Spleen (tissue), 7 donors: ENCODE results near the gene EPS8.

ENCODE experiments used
- POLR2A ChIP-seq, 3 donors: fragments of 450-650 bp; IDR thresholded peaks; one replicate each; pipeline ENCODE4 v1.5.1; 2017; ENCODE audit warnings: antibody characterized with exemption in 3 of 3, mild to moderate bottlenecking in 1 of 3
- POLR2AphosphoS5 ChIP-seq, 3 donors: sonication (generic); formaldehyde crosslinking; IDR thresholded peaks; one replicate each; pipeline ENCODE4 v1.5.1; 2017; ENCODE audit warnings: antibody characterized with exemption in 3 of 3
- TF ChIP-seq, protein P1 (sequence below), 11 experiments: fragments of 200-600 bp in 7 of 11; fragments of 450-650 bp in 4 of 11; sonication (generic) in 4 of 11; IDR thresholded peaks in 8 of 11; conservative IDR thresholded peaks in 3 of 11; 1 replicate in 7 of 11; 2 replicates in 4 of 11; pipeline versions ENCODE4 v1.4.0 to v1.8.0; 2016 to 2021; ENCODE audit warnings: antibody characterized with exemption in 11 of 11, inconsistent platforms in 4 of 11, mild to moderate bottlenecking in 1 of 11
- donor health status: DM: no; HTN: no; CAD: no; lungs with moderate emphysema.
- donor health status: DM: no; HTN: no; CAD: no.
- donor health status: DM: no; HTN: no; CAD: no.

GRCh38 chr12:15679151-15679550 is 110.0 kb downstream of the EPS8 start:
- TF ChIP-seq, protein P1, sequence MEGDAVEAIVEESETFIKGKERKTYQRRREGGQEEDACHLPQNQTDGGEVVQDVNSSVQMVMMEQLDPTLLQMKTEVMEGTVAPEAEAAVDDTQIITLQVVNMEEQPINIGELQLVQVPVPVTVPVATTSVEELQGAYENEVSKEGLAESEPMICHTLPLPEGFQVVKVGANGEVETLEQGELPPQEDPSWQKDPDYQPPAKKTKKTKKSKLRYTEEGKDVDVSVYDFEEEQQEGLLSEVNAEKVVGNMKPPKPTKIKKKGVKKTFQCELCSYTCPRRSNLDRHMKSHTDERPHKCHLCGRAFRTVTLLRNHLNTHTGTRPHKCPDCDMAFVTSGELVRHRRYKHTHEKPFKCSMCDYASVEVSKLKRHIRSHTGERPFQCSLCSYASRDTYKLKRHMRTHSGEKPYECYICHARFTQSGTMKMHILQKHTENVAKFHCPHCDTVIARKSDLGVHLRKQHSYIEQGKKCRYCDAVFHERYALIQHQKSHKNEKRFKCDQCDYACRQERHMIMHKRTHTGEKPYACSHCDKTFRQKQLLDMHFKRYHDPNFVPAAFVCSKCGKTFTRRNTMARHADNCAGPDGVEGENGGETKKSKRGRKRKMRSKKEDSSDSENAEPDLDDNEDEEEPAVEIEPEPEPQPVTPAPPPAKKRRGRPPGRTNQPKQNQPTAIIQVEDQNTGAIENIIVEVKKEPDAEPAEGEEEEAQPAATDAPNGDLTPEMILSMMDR (IDR thresholded peaks at IDR 0.05 in 8 of 11, conservative IDR thresholded peaks at IDR 0.05 in 3 of 11): no peak
- TF ChIP-seq POLR2A (IDR thresholded peaks at IDR 0.05) (no peak), POLR2AphosphoS5 (IDR thresholded peaks at IDR 0.05) (no peak)
